C4-2B (cell line): Measurements from ENCODE around the gene MYH11.

Source experiments
- ZFX ChIP-seq: fragments of 450-650 bp; IDR thresholded peaks from 2 replicates; pipeline ENCODE4 v1.6.1; 2017
- TF ChIP-seq, protein P1 (sequence below): fragments of 450-650 bp; conservative IDR thresholded peaks from 2 replicates; pipeline ENCODE4 v1.5.1; 2017; ENCODE audit warnings: mild to moderate bottlenecking

DNA sequence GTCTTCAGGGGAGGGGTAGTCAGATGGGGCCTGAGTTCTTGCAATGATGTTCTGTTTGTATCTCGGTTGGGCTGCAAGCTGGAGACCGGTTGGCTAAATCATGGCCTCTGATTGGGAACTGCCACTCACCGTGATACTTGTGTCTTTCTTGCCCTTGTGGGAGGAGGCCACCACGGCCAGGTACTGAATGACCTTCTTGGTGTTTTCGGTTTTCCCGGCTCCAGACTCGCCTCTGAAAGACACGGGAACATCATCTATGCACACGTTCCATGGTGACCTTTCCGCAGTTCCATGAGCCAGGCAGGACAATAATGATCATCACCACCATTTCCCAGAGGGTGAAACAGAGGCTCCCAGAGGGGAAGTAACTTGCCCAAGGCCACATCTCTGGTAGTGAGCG, 70.3 kb downstream of the MYH11 start:
- TF ChIP-seq, protein P1, sequence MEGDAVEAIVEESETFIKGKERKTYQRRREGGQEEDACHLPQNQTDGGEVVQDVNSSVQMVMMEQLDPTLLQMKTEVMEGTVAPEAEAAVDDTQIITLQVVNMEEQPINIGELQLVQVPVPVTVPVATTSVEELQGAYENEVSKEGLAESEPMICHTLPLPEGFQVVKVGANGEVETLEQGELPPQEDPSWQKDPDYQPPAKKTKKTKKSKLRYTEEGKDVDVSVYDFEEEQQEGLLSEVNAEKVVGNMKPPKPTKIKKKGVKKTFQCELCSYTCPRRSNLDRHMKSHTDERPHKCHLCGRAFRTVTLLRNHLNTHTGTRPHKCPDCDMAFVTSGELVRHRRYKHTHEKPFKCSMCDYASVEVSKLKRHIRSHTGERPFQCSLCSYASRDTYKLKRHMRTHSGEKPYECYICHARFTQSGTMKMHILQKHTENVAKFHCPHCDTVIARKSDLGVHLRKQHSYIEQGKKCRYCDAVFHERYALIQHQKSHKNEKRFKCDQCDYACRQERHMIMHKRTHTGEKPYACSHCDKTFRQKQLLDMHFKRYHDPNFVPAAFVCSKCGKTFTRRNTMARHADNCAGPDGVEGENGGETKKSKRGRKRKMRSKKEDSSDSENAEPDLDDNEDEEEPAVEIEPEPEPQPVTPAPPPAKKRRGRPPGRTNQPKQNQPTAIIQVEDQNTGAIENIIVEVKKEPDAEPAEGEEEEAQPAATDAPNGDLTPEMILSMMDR = no peak
- no peak for TF ChIP-seq ZFX
